Esophagus squamous epithelium (tissue), 5 donors: Measurements from ENCODE around the gene SHISAL2A. TPM values are rescaled to one million over a fixed set of nuclear protein-coding genes. Genes with fewer than 3 reads are reported as not detected.

Experiments
- DNase-seq: peaks from one replicate; lab custom pipeline; 2025; lab: John Stamatoyannopoulos, UW
- H3K27ac ChIP-seq, 4 donors: fragments of 200-600 bp; sonication (generic); one replicate each; pipeline ENCODE4 v1.5.1; 2016 to 2019; ENCODE audit warnings: mild to moderate bottlenecking in 1 of 4
- H3K27me3 ChIP-seq, 4 donors: fragments of 200-600 bp; sonication (generic); 1 replicate in 3 of 4; 2 replicates in 1 of 4; pipeline versions ENCODE4 v1.5.1 to v1.6.0; 2017 to 2021; ENCODE audit warnings: antibody characterized with exemption in 1 of 4
- H3K36me3 ChIP-seq, 3 donors: fragments of 200-600 bp; sonication (generic); one replicate each; pipeline ENCODE4 v1.5.1; 2016 to 2019
- H3K4me1 ChIP-seq, 3 donors: fragments of 200-600 bp; sonication (generic); one replicate each; pipeline ENCODE4 v1.5.1; 2017 to 2019
- H3K4me3 ChIP-seq, 4 donors: fragments of 200-600 bp; sonication (generic); 1 replicate in 3 of 4; 2 replicates in 1 of 4; pipeline ENCODE4 v1.5.1; 2016 to 2019; ENCODE audit warnings: mild to moderate bottlenecking in 2 of 4, moderate library complexity in 1 of 4
- H3K9me3 ChIP-seq, 3 donors: fragments of 200-600 bp; sonication (generic); one replicate each; pipeline ENCODE4 v1.5.1; 2016 to 2019
- CTCF ChIP-seq, 6 experiments: fragments of 450-650 bp in 4 of 6; fragments of 200-600 bp in 2 of 6; sonication (generic) in 2 of 6; IDR thresholded peaks; one replicate each; pipeline ENCODE4 v1.5.1; 2016 to 2019; ENCODE audit warnings: antibody characterized with exemption in 6 of 6, mild to moderate bottlenecking in 4 of 6, moderate library complexity in 4 of 6
- POLR2A ChIP-seq, 4 donors: fragments of 450-650 bp; IDR thresholded peaks; one replicate each; pipeline ENCODE4 v1.6.1; 2017; ENCODE audit warnings: antibody characterized with exemption in 4 of 4, mild to moderate bottlenecking in 4 of 4, moderate library complexity in 3 of 4
- WGBS, 2 donors: methylation state at CpG; one replicate each; pipeline ENCODE4 v1.1.5; 2018; 5-methylcytosine and 5-hydroxymethylcytosine counted together
- intact Hi-C: fragments of 100-400 bp; cut with DNase I; formaldehyde crosslinking; loops from one replicate; pipeline ENCODE4 v1.15.0; 2022
- total RNA-seq, 4 donors: library from RNA; depleted of rRNA; stranded (reverse); fragments of >200 nt; gene quantifications; one replicate each; pipeline ENCODE4 v1.1.0, GENCODE V29; 2016
- donor health status: DM: yes; HTN: yes; CAD: no.

The SHISAL2A gene
- total RNA-seq, 4 donors from 2014 or later = 1.7 TPM; not detected in 3

DNA sequence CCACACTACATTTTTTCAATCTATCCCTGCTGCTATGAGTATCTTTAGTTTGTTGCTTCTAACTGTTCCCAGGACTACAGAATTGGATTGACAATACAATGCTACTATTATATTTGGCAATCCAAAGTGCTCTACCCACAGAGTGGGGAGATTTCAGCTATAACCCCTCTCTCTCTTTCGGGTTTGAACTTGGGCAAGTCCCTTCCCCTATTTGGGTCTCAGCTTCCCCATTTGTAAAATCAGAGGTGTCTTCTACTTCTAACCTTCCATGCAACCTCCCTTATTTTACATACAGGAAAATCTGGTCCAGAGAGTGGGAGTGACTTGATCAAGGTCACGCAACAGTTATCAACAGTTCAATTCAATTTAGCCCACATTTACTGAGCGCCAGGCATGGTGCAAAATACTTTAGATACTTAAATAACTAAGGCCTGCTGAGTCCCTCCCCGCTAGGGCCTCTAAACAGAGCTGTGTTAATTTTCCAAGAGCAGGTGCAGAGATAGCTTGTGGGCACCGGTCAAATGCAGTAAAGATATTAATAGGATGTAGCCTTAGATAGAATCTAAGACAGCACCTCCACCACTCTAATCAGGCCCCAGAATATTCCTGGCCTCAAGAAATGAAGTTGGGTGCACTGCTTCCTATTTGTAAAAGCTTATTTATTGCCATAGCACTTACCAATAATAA is 40.2 kb upstream of the SHISAL2A start:
- intact Hi-C loops = no loop called here
- TF ChIP-seq POLR2A (IDR thresholded peaks at IDR 0.05) (no peak), CTCF (IDR thresholded peaks at IDR 0.05) (no peak)
- 88 to 91% methylated on average over 5 of the region's 5 CpGs for WGBS, 2 donors
- Histone ChIP-seq H3K36me3 (no peaks in the 10 kb centered on the region), H3K9me3 (no peaks in the 10 kb centered on the region), H3K4me1 (no peaks in the 10 kb centered on the region), H3K27ac (no peak overlapping the region), H3K4me3 (no peak overlapping the region), H3K27me3 (peaks cover 0 to 17% (median 0%) of the 10 kb centered on the region in 4 donors)
- DNase-seq = no peak

DNA sequence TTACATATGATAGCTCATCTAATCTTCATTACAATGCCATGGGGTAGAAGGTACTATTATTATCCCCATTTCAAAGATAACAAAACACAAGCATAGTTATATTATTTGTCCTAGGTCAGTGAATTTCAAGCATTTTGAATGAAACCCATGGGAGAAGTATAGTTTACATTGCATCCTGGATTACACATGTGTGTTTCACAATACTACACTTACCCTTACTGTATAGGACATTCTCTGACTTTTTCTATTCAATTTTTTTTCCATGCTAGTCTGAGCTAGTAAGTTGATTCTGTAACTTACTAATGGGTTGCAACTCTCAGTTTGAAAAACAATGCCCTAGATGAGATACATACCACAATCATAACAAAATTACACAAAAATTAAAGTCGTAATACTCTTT is 39.5 kb upstream of the SHISAL2A start:
- H3K4me3 ChIP-seq = no peak overlapping the region
- peaks cover 0 to 17% (median 0%) of the 10 kb centered on the region in 4 donors for H3K27me3 ChIP-seq
- H3K4me1 ChIP-seq = no peaks in the 10 kb centered on the region
- H3K9me3 ChIP-seq = no peaks in the 10 kb centered on the region
- WGBS, 2 donors = 90 to 100% methylated on average over 1 of the region's 1 CpG
- TF ChIP-seq POLR2A (IDR thresholded peaks at IDR 0.05) (no peak), CTCF (IDR thresholded peaks at IDR 0.05) (no peak)
- H3K36me3 ChIP-seq = no peaks in the 10 kb centered on the region
- DNase-seq = no peak
- no peak overlapping the region for H3K27ac ChIP-seq
- intact Hi-C loops = no loop called here

- no peaks in the 10 kb centered on the region for H3K4me1 ChIP-seq
- no peak overlapping the region for H3K4me3 ChIP-seq
- intact Hi-C loops = no loop called here
- no peaks in the 10 kb centered on the region for H3K36me3 ChIP-seq
- no peak for DNase-seq
- no peaks in the 10 kb centered on the region for H3K9me3 ChIP-seq
- no peak overlapping the region for H3K27ac ChIP-seq
- no peak for TF ChIP-seq CTCF (IDR thresholded peaks at IDR 0.05)
- TF ChIP-seq POLR2A (IDR thresholded peaks at IDR 0.05) = no peak
- WGBS, 2 donors = 56 to 57% methylated on average over 3 of the region's 3 CpGs
- peaks cover 0 to 10% (median 0%) of the 10 kb centered on the region in 4 donors for H3K27me3 ChIP-seq
These were observed 37.9 kb upstream of the SHISAL2A start for GRCh38 chr1:52595061-52595460.

GRCh38 chr1:52597912-52598311 is 35.1 kb upstream of the SHISAL2A start:
- no peak overlapping the region for H3K4me3 ChIP-seq
- TF ChIP-seq POLR2A (IDR thresholded peaks at IDR 0.05) (no peak), CTCF (IDR thresholded peaks at IDR 0.05) (no peak)
- H3K4me1 ChIP-seq = peaks cover 3 to 15% (median 9%) of the 10 kb centered on the region in 3 donors
- no peaks in the 10 kb centered on the region for H3K36me3 ChIP-seq
- intact Hi-C loops = no loop called here
- 60 to 63% methylated on average over 2 of the region's 2 CpGs for WGBS, 2 donors
- no peak overlapping the region for H3K27ac ChIP-seq
- DNase-seq = no peak
- H3K9me3 ChIP-seq = no peaks in the 10 kb centered on the region
- peaks cover 0 to 10% (median 0%) of the 10 kb centered on the region in 4 donors for H3K27me3 ChIP-seq

GRCh38 chr1:52598729-52599128 is 34.2 kb upstream of the SHISAL2A start:
- Histone ChIP-seq H3K9me3 (no peaks in the 10 kb centered on the region), H3K27me3 (peaks cover 0 to 10% (median 0%) of the 10 kb centered on the region in 4 donors), H3K4me3 (no peak overlapping the region), H3K4me1 (peaks cover 7 to 23% (median 17%) of the 10 kb centered on the region in 3 donors), H3K27ac (no peak overlapping the region), H3K36me3 (no peaks in the 10 kb centered on the region)
- intact Hi-C loops = no loop called here
- WGBS, 2 donors = 81 to 97% methylated on average over 7 of the region's 7 CpGs
- TF ChIP-seq CTCF (IDR thresholded peaks at IDR 0.05) = no peak
- TF ChIP-seq POLR2A (IDR thresholded peaks at IDR 0.05) = no peak
- DNase-seq = no peak
